C4-2B (cell line): ENCODE data around the gene MDFI.

Source experiments
- H3K27ac ChIP-seq: fragments of 450-650 bp; 2 replicates; pipeline ENCODE4 v1.5.1; 2017
- ZFX ChIP-seq: fragments of 450-650 bp; IDR thresholded peaks from 2 replicates; pipeline ENCODE4 v1.6.1; 2017
- TF ChIP-seq, protein P1 (sequence below): fragments of 450-650 bp; conservative IDR thresholded peaks from 2 replicates; pipeline ENCODE4 v1.5.1; 2017; ENCODE audit warnings: mild to moderate bottlenecking

Gene MDFI

DNA sequence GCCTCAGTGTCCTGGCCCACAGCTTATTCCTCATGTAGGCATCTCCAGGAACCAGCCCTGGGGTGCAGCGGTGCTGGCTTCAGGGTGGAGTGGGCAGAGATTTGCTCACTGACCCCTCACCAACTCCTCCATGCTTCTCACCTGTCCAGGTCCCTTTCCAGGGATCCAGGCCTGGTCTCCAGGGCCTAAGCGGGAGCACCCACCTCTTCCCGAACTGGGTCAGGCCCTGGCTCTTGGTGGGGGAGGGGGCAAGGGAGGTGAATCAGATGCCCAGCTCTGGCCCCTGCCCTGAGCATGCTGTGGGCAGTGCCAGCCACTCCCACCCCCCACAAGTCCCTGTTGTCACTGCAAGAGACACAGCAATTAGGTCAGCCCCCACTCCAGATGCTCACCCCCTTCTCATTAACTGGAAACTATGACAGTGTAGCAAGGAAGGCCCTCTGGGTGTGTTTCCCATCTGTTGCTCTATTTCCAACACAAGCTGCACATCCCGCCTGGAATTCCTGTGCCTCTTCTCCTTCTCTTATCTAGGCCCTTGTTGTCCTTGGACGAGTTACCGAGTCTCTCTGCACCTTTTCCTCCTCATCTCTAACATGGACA lies 37.0 kb downstream of the MDFI start:
- no peak for TF ChIP-seq ZFX
- TF ChIP-seq, protein P1, sequence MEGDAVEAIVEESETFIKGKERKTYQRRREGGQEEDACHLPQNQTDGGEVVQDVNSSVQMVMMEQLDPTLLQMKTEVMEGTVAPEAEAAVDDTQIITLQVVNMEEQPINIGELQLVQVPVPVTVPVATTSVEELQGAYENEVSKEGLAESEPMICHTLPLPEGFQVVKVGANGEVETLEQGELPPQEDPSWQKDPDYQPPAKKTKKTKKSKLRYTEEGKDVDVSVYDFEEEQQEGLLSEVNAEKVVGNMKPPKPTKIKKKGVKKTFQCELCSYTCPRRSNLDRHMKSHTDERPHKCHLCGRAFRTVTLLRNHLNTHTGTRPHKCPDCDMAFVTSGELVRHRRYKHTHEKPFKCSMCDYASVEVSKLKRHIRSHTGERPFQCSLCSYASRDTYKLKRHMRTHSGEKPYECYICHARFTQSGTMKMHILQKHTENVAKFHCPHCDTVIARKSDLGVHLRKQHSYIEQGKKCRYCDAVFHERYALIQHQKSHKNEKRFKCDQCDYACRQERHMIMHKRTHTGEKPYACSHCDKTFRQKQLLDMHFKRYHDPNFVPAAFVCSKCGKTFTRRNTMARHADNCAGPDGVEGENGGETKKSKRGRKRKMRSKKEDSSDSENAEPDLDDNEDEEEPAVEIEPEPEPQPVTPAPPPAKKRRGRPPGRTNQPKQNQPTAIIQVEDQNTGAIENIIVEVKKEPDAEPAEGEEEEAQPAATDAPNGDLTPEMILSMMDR: no peak
- no peak overlapping the region for H3K27ac ChIP-seq

DNA sequence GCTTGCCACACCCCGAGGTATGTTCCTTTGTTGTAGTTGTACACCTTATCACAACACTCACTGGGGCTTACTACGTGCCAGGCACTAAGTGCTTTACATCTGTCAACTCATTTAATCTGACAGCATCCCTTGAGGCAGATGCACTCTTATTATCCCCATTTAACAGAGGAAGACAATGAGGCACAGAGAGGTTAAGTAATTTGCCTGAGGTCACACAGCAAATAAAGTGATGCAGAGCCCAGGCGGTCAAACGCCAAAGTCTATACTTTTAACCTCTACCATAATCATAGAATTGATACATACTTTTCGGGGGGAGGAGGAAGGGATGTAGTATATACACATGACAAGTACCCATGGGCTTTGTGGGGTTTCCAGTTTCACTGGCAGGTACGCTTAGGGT lies 37.7 kb downstream of the MDFI start:
- TF ChIP-seq, protein P1: no peak
- no peak for TF ChIP-seq ZFX
- no peak overlapping the region for H3K27ac ChIP-seq

DNA sequence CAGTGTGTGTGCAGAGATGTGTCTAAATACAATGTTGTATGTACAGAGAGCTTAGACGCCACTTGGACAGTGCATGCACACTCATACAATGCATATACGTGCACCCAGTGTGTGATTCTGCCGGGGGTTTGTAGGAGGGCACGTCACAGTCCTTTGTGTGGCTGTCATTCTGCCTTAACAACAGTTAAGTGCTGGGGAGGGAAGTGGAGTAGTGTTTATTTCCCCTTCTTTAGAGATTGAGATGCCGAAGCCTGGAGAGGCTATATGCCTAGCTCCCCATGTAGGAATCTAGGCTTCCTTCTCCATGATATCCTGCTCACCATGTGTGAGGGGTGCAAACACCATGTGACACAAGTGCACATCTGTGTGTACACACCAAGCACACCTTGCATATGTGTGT lies 38.2 kb downstream of the MDFI start:
- no peak overlapping the region for H3K27ac ChIP-seq
- TF ChIP-seq, protein P1: no peak
- no peak for TF ChIP-seq ZFX

DNA sequence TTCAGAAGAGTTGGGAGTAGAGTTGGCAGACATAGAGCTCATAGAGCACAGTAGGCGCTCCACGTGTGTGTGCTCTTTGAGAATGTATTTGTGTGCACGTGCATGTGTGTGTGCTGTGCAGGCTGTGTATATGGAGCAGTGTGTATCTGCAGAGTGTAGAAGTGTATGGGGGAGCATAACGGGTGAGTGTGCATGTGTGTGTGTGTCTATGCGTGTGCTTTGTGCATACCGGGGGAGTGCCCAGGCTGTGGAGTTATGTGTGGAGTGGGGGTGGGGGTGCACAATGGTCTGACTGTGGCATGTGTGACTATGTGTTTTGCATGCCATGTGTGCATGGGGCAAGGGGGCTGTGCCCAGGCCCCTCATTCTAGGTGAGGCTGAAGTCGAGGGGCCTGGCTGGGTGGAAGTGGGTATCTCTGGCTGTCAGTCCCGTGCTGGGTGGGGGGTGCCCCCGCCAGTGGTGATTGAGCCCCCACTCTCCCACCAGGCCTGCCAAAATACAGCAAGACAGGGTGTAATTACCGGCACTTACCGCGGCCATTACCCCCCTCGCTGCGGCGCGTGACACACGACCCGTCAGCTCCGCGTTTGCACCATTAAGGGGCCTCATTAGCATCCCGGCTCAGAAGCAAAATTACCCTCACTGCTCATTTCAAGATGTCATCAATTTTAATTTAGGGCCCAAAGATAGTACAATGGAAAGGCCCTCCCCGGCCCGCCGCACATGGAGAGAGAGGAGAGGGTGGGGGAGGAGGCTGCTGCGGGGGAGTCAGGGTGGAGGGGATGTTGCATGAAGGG lies 39.1 kb downstream of the MDFI start:
- H3K27ac ChIP-seq: no peak overlapping the region
- no peak for TF ChIP-seq ZFX
- TF ChIP-seq, protein P1: no peak

DNA sequence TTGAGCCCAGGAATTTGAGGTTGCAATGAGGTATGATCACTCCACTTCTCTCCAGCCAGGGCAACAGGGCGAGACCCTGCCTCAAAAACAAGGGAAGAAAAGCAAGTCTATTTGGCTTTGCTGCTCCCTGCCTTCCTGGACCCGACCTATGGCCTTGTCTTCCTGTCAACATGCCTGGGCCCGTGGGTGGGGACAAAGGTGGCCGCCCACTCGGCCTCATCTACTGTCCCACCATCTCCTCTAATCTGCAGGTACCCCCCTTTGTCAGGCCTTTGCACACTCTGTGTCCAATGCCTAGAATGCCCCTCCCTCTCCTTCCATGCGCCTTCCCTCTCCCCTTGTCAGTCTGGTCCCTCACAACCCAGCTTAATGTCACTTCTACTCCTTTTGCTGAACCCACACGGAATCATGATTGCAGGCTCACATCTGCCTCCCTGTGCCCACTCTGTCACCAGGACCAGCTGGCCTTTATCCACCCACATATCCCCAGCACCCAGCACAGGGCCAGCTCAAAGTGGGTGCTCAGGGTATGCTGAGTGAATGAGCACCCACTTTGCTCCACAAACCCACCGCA lies 40.3 kb downstream of the MDFI start:
- no peak for TF ChIP-seq ZFX
- TF ChIP-seq, protein P1: no peak
- no peak overlapping the region for H3K27ac ChIP-seq

DNA sequence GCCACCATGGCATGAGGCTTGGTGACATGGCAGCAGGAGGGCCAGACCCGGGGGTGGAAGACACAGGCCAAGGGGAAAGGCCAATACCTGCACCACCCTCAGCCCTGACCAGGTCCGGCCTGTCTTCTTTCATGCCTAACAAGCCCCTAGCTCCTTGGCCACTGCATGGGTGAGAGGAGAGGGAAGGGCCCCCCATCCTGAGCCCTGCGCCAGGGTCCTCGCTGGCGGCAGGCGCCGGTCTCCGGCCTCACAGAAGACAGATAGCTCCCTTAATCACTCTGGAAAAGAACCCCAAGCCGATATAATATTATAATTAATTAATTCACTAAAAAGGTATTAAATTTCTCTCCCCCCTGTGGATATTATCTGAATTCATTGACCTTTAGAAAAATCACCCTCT lies 41.4 kb downstream of the MDFI start:
- no peak overlapping the region for H3K27ac ChIP-seq
- TF ChIP-seq, protein P1: no peak
- no peak for TF ChIP-seq ZFX
